Smooth muscle cell (in vitro differentiated cells): Measurements from ENCODE around the gene HSPE1. TPM values are rescaled to one million over a fixed set of nuclear protein-coding genes. Genes with fewer than 3 reads are reported as not detected.

Experiments
- DNase-seq: peaks from one replicate; lab custom pipeline; 2025; ENCODE audit not compliant: unreplicated experiment; lab: John Stamatoyannopoulos, UW
- H2AFZ ChIP-seq: fragments of 200-600 bp; sonication (generic); 2 replicates; pipeline ENCODE4 v1.6.0; 2016; ENCODE audit warnings: antibody characterized with exemption, low read depth, mild to moderate bottlenecking
- H3F3A ChIP-seq: fragments of 200-600 bp; sonication (generic); 2 replicates; pipeline ENCODE4 v1.6.0; 2017; ENCODE audit warnings: antibody characterized with exemption, low read depth
- H3K27ac ChIP-seq: fragments of 200-600 bp; sonication (generic); 2 replicates; pipeline ENCODE4 v1.5.1; 2016; ENCODE audit warnings: low read depth, mild to moderate bottlenecking
- H3K27me3 ChIP-seq: fragments of 200-600 bp; sonication (generic); 2 replicates; pipeline ENCODE4 v1.6.1; 2016; ENCODE audit warnings: low read depth, mild to moderate bottlenecking
- H3K36me3 ChIP-seq: fragments of 200-600 bp; sonication (generic); 2 replicates; pipeline ENCODE4 v1.5.1; 2016; ENCODE audit warnings: low read depth
- H3K4me1 ChIP-seq: fragments of 200-600 bp; sonication (generic); 2 replicates; pipeline ENCODE4 v1.5.1; 2016; ENCODE audit warnings: low read depth
- H3K4me2 ChIP-seq: fragments of 200-600 bp; sonication (generic); 2 replicates; pipeline ENCODE4 v1.6.0; 2016; ENCODE audit warnings: mild to moderate bottlenecking
- H3K4me3 ChIP-seq: fragments of 200-600 bp; sonication (generic); 2 replicates; pipeline ENCODE4 v1.5.1; 2016; ENCODE audit warnings: mild to moderate bottlenecking
- H3K79me2 ChIP-seq: fragments of 200-600 bp; sonication (generic); 2 replicates; pipeline ENCODE4 v1.6.0; 2016; ENCODE audit warnings: low read depth, mild to moderate bottlenecking
- H3K9ac ChIP-seq: fragments of 200-600 bp; sonication (generic); 2 replicates; pipeline ENCODE4 v1.6.0; 2016; ENCODE audit warnings: low read depth
- H3K9me3 ChIP-seq: fragments of 200-600 bp; sonication (generic); replicated peaks from 2 replicates; pipeline ENCODE4 v1.5.1; 2016; ENCODE audit warnings: low read depth
- H4K20me1 ChIP-seq: fragments of 200-600 bp; sonication (generic); 2 replicates; pipeline ENCODE4 v1.6.0; 2016; ENCODE audit warnings: low read depth
- WGBS: methylation state at CpG from one replicate; pipeline ENCODE4 v1.1.7; 2016; ENCODE audit warnings: low lambda C conversion rate; 5-methylcytosine and 5-hydroxymethylcytosine counted together
- polyA plus RNA-seq: library from polyadenylated mRNA; unstranded; fragments of >200 nt; fragmentation: Nextera tagmentation; extraction: Ambion mirVana; gene quantifications from 2 replicates; pipeline ENCODE4 v1.2.1, GENCODE V29; 2016
- total RNA-seq: library from RNA; depleted of rRNA; stranded (reverse); fragments of >200 nt; gene quantifications from 2 replicates; pipeline ENCODE4 v1.2.3, GENCODE V29; 2014
- TF ChIP-seq, protein P1 (sequence below): fragments of 200-600 bp; sonication (generic); IDR thresholded peaks from 2 replicates; pipeline ENCODE4 v1.5.1; 2017; ENCODE audit warnings: borderline replicate concordance, mild to moderate bottlenecking, antibody characterized with exemption; ENCODE audit not compliant: insufficient read depth, poor library complexity, severe bottlenecking

The HSPE1 gene
- total and polyA plus RNA-seq, 2 experiments from 2014 or later: 132 to 158 TPM

- Histone ChIP-seq H3K9me3 (no peaks in the 10 kb centered on the region), H3K9ac (no peak overlapping the region), H3F3A (peaks cover 17% of the 10 kb centered on the region), H3K27ac (no peak overlapping the region), H3K4me1 (no peaks in the 10 kb centered on the region), H3K36me3 (peaks cover 17% of the 10 kb centered on the region), H3K79me2 (peaks cover 13% of the 10 kb centered on the region), H4K20me1 (peaks cover 18% of the 10 kb centered on the region), H3K4me3 (no peak overlapping the region), H2AFZ (no peak overlapping the region), H3K27me3 (no peaks in the 10 kb centered on the region), H3K4me2 (no peak overlapping the region)
- TF ChIP-seq, protein P1, sequence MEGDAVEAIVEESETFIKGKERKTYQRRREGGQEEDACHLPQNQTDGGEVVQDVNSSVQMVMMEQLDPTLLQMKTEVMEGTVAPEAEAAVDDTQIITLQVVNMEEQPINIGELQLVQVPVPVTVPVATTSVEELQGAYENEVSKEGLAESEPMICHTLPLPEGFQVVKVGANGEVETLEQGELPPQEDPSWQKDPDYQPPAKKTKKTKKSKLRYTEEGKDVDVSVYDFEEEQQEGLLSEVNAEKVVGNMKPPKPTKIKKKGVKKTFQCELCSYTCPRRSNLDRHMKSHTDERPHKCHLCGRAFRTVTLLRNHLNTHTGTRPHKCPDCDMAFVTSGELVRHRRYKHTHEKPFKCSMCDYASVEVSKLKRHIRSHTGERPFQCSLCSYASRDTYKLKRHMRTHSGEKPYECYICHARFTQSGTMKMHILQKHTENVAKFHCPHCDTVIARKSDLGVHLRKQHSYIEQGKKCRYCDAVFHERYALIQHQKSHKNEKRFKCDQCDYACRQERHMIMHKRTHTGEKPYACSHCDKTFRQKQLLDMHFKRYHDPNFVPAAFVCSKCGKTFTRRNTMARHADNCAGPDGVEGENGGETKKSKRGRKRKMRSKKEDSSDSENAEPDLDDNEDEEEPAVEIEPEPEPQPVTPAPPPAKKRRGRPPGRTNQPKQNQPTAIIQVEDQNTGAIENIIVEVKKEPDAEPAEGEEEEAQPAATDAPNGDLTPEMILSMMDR: no peak
- no peak for DNase-seq
- WGBS: 99% methylated on average over 2 of the region's 2 CpGs
These were observed 14.0 kb upstream of the HSPE1 start for GRCh38 chr2:197486175-197486574.

GRCh38 chr2:197487385-197487784 lies 12.8 kb upstream of the HSPE1 start:
- no peak overlapping the region for H3K4me3 ChIP-seq
- peaks cover 17% of the 10 kb centered on the region for H3F3A ChIP-seq
- H3K9me3 ChIP-seq: no peaks in the 10 kb centered on the region
- H4K20me1 ChIP-seq: peaks cover 30% of the 10 kb centered on the region
- H3K27me3 ChIP-seq: no peaks in the 10 kb centered on the region
- TF ChIP-seq, protein P1: no peak
- no peaks in the 10 kb centered on the region for H3K4me1 ChIP-seq
- no peak overlapping the region for H2AFZ ChIP-seq
- H3K4me2 ChIP-seq: no peak overlapping the region
- H3K9ac ChIP-seq: no peak overlapping the region
- peaks cover 17% of the 10 kb centered on the region for H3K36me3 ChIP-seq
- DNase-seq: no peak
- 96% methylated on average over 4 of the region's 4 CpGs for WGBS
- H3K79me2 ChIP-seq: peaks cover 15% of the 10 kb centered on the region
- no peak overlapping the region for H3K27ac ChIP-seq

DNA sequence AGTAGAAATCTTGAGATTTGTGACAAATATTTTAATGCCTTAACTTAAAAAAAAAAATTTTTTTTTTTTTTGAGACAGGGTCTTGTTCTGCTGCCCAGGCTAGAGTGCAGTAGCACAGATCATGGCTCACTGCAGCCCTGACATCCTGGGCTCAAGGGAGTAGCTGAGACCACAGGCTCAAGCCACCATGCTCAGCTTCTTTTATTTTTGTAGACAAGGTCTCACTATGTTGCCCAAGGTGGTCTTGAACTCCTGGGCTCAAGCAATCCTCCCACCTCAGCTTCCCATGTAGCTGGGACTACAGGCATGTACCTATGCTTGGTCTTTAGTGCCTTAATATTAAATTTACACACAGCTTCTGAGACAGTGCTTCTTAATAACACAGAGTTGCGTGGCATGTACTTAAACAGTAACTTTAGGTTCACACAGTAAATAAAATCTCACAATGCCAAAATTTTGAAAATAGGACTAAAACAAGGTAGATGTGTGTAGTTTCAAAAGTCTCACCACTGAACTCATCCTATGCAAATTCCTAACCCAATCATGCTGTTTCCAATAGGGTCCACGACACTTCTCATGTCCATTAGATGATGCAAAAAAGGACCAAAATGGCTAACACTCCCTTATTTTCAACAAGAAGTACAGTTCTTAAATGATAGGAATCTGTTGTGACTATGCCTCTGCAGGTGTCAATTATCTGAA lies 4.6 kb upstream of the HSPE1 start:
- TF ChIP-seq, protein P1: no peak
- 90% methylated on average over 2 of the region's 2 CpGs for WGBS

DNA sequence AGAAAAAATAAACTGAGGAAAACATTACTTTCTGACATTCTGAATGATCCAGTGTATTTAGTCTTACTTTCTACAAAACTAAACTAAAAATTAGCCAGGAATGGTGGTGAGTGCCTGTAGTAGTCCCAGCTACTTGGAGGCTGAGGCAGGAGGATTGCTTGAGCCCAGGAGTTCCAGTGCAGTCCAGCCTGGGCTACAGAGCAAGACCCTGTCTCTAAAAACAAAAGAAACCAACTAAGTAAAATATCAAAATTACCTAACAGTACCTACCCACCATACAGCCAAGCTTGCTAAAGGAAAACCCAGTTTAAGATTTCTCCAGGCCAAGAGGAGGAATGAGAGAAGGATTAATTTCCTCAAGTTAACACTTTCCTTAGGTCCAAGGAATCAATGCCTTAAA lies 3.5 kb upstream of the HSPE1 start:
- Histone ChIP-seq H3K36me3 (peaks cover 12% of the 10 kb centered on the region), H3K4me2 (peak overlapping the region; percentile 3), H3K4me1 (peaks cover 25% of the 10 kb centered on the region), H3K9me3 (no peaks in the 10 kb centered on the region), H3K4me3 (no peak overlapping the region), H3K27me3 (no peaks in the 10 kb centered on the region), H3K79me2 (peaks cover 83% of the 10 kb centered on the region), H3K27ac (peak overlapping the region; percentile 13), H2AFZ (no peak overlapping the region), H3F3A (peaks cover 9% of the 10 kb centered on the region), H4K20me1 (peaks cover 49% of the 10 kb centered on the region), H3K9ac (no peak overlapping the region)
- TF ChIP-seq, protein P1: no peak
- DNase-seq: no peak

More for the DNA sequence above, 4.6 kb upstream of the HSPE1 start:
- H3K27ac ChIP-seq: no peak overlapping the region
- peaks cover 60% of the 10 kb centered on the region for H4K20me1 ChIP-seq
- H3K4me1 ChIP-seq: peaks cover 23% of the 10 kb centered on the region
- no peak for DNase-seq
- H3K36me3 ChIP-seq: peaks cover 12% of the 10 kb centered on the region
- H2AFZ ChIP-seq: no peak overlapping the region
- H3K9ac ChIP-seq: no peak overlapping the region
- H3F3A ChIP-seq: peaks cover 9% of the 10 kb centered on the region
- H3K4me2 ChIP-seq: no peak overlapping the region
- H3K79me2 ChIP-seq: peaks cover 75% of the 10 kb centered on the region
- no peak overlapping the region for H3K4me3 ChIP-seq
- H3K27me3 ChIP-seq: no peaks in the 10 kb centered on the region
- H3K9me3 ChIP-seq: no peaks in the 10 kb centered on the region
